Daoy (cell line): ENCODE results near the gene TCF4. TPM values are rescaled to one million over a fixed set of nuclear protein-coding genes. Genes with fewer than 3 reads are reported as not detected.

Source experiments
- DNase-seq: peaks from one replicate; pipeline ENCODE4 v3.0.0-alpha.2; 2015; ENCODE audit warnings: low read depth
- total RNA-seq: library from RNA; depleted of rRNA; stranded (reverse); fragments of >200 nt; shearing (Covaris generic); gene quantifications from 2 replicates; pipeline ENCODE4 v1.2.3, GENCODE V29; 2014

TCF4 gene
- total RNA-seq, 1 experiment from 2014 or later = 24.1 TPM

GRCh38 chr18:55585920-55586561 is 2.0 kb downstream of the TCF4 start:
- no peak for DNase-seq

GRCh38 chr18:55585065-55585919 is 2.7 kb downstream of the TCF4 start:
- no peak for DNase-seq

GRCh38 chr18:55584201-55584600 is 3.8 kb downstream of the TCF4 start:
- no peak for DNase-seq

- no peak for DNase-seq
Observed at GRCh38 chr18:55582325-55582724, 5.7 kb downstream of the TCF4 start.

GRCh38 chr18:55579501-55580270 is 8.3 kb downstream of the TCF4 start:
- no peak for DNase-seq

- no peak for DNase-seq
Observed at GRCh38 chr18:55577812-55578539, 10.0 kb downstream of the TCF4 start.

GRCh38 chr18:55576001-55576400 is 12.0 kb downstream of the TCF4 start:
- DNase-seq = no peak

- no peak for DNase-seq
Observed at GRCh38 chr18:55575066-55575465, 12.9 kb downstream of the TCF4 start.

- no peak for DNase-seq
Observed at GRCh38 chr18:55573386-55573785, 14.6 kb downstream of the TCF4 start.

GRCh38 chr18:55570966-55571365 is 17.0 kb downstream of the TCF4 start:
- DNase-seq = no peak

- no peak for DNase-seq
Observed at GRCh38 chr18:55566456-55566935, 21.5 kb downstream of the TCF4 start.

GRCh38 chr18:55559739-55560138 is 28.3 kb downstream of the TCF4 start:
- DNase-seq = no peak

GRCh38 chr18:55557211-55557610 is 30.8 kb downstream of the TCF4 start:
- no peak for DNase-seq

GRCh38 chr18:55555395-55556027 is 32.5 kb downstream of the TCF4 start:
- DNase-seq = no peak

GRCh38 chr18:55552526-55553189 is 35.3 kb downstream of the TCF4 start:
- DNase-seq = peak; percentile 76

- DNase-seq = no peak
Observed at GRCh38 chr18:55551227-55551626, 36.8 kb downstream of the TCF4 start.

GRCh38 chr18:55550471-55550870 is 37.5 kb downstream of the TCF4 start:
- no peak for DNase-seq

- no peak for DNase-seq
Observed at GRCh38 chr18:55549474-55550104, 38.4 kb downstream of the TCF4 start.

GRCh38 chr18:55547705-55548056 is 40.3 kb downstream of the TCF4 start:
- DNase-seq = no peak
